Hepatocyte (in vitro differentiated cells): Measurements from ENCODE around the gene FSHB. TPM values are rescaled to one million over a fixed set of nuclear protein-coding genes. Genes with fewer than 3 reads are reported as not detected.
"Not testable (repeated sequence)": the region's sequence is repeated elsewhere in the genome, so short reads cannot be mapped to it uniquely, and the experiment has no call there.

ENCODE experiments used
- DNase-seq: peaks from one replicate; pipeline ENCODE4 v3.0.0-alpha.2; 2016; ENCODE audit warnings: low spot score
- H2AFZ ChIP-seq: fragments of 200-600 bp; sonication (generic); 2 replicates; pipeline ENCODE4 v1.6.0; 2016; ENCODE audit warnings: antibody characterized with exemption, mild to moderate bottlenecking
- H3K27ac ChIP-seq: fragments of 200-600 bp; sonication (generic); 2 replicates; pipeline ENCODE4 v1.5.1; 2016; ENCODE audit warnings: mild to moderate bottlenecking
- H3K27me3 ChIP-seq: fragments of 200-600 bp; sonication (generic); 2 replicates; pipeline ENCODE4 v1.6.1; 2016
- H3K36me3 ChIP-seq: fragments of 200-600 bp; sonication (generic); replicated peaks from 2 replicates; pipeline ENCODE4 v1.5.1; 2016; ENCODE audit warnings: low read depth; ENCODE audit not compliant: insufficient read depth
- H3K4me1 ChIP-seq: fragments of 200-600 bp; sonication (generic); 2 replicates; pipeline ENCODE4 v1.5.1; 2016; ENCODE audit warnings: mild to moderate bottlenecking, moderate library complexity; ENCODE audit not compliant: insufficient read depth
- H3K4me2 ChIP-seq: fragments of 200-600 bp; sonication (generic); 2 replicates; pipeline ENCODE4 v1.6.0; 2016
- H3K4me3 ChIP-seq: fragments of 200-600 bp; sonication (generic); 2 replicates; pipeline ENCODE4 v1.5.1; 2016; ENCODE audit warnings: mild to moderate bottlenecking
- H3K79me2 ChIP-seq: fragments of 200-600 bp; sonication (generic); 2 replicates; pipeline ENCODE4 v1.6.0; 2017; ENCODE audit warnings: mild to moderate bottlenecking
- H3K9me2 ChIP-seq: fragments of 200-600 bp; sonication (generic); replicated peaks from 2 replicates; pipeline ENCODE4 v1.6.0; 2017; ENCODE audit warnings: mild to moderate bottlenecking; ENCODE audit not compliant: insufficient read depth
- H3K9me3 ChIP-seq: fragments of 200-600 bp; sonication (generic); 2 replicates; pipeline ENCODE4 v1.5.1; 2016; ENCODE audit warnings: low read depth, mild to moderate bottlenecking
- H4K20me1 ChIP-seq: fragments of 200-600 bp; sonication (generic); 2 replicates; pipeline ENCODE4 v1.6.0; 2016; ENCODE audit warnings: mild to moderate bottlenecking; ENCODE audit not compliant: insufficient read depth, poor library complexity, severe bottlenecking
- CTCF ChIP-seq: fragments of 200-600 bp; sonication (generic); IDR thresholded peaks from 2 replicates; pipeline ENCODE4 v1.5.1; 2016; ENCODE audit warnings: antibody characterized with exemption, mild to moderate bottlenecking; ENCODE audit not compliant: poor library complexity
- EZH2 ChIP-seq: fragments of 200-600 bp; sonication (generic); IDR thresholded peaks from 2 replicates; pipeline ENCODE4 v1.6.1; 2016; ENCODE audit warnings: antibody characterized with exemption, mild to moderate bottlenecking, borderline replicate concordance
- EZH2phosphoT487 ChIP-seq: fragments of 200-600 bp; sonication (generic); IDR thresholded peaks from one replicate; pipeline ENCODE4 v1.6.1; 2018; ENCODE audit warnings: antibody characterized with exemption, mild to moderate bottlenecking, low read depth, moderate library complexity; ENCODE audit not compliant: unreplicated experiment, severe bottlenecking
- WGBS: methylation state at CpG from one replicate; pipeline ENCODE4 v1.1.6; 2016; ENCODE audit warnings: low lambda C conversion rate; ENCODE audit errors: missing lambda C conversion rate; 5-methylcytosine and 5-hydroxymethylcytosine counted together
- polyA plus RNA-seq: library from polyadenylated mRNA; unstranded; fragments of >200 nt; fragmentation: Nextera tagmentation; extraction: Ambion mirVana; gene quantifications from 2 replicates; pipeline ENCODE4 v1.2.1, GENCODE V29; 2016
- total RNA-seq: library from RNA; depleted of rRNA; stranded (reverse); fragments of >200 nt; gene quantifications from 2 replicates; pipeline ENCODE4 v1.2.3, GENCODE V29; 2014

Gene FSHB
- total and polyA plus RNA-seq, 2 experiments from 2014 or later = not detected

- Histone ChIP-seq H3K4me1 (no peaks in the 10 kb centered on the region), H3K79me2 (no peaks in the 10 kb centered on the region), H3K4me3 (no peak overlapping the region), H3K27ac (no peak overlapping the region), H3K27me3 (no peaks in the 10 kb centered on the region), H2AFZ (no peak overlapping the region), H3K9me2 (no peaks in the 10 kb centered on the region), H3K36me3 (no peaks in the 10 kb centered on the region), H3K4me2 (no peak overlapping the region), H4K20me1 (no peaks in the 10 kb centered on the region), H3K9me3 (no peaks in the 10 kb centered on the region)
- DNase-seq = no peak
- 61% methylated on average over 1 of the region's 1 CpG for WGBS
- TF ChIP-seq EZH2phosphoT487 = no peak
- no peak for TF ChIP-seq CTCF
- TF ChIP-seq EZH2 = no peak
These were observed 31.0 kb downstream of the FSHB start for GRCh38 chr11:30261821-30262220.

- H4K20me1 ChIP-seq, H3K9me3 ChIP-seq, DNase-seq, H3K79me2 ChIP-seq, H3K27me3 ChIP-seq, H3K4me3 ChIP-seq, H2AFZ ChIP-seq, H3K36me3 ChIP-seq, H3K4me1 ChIP-seq, H3K27ac ChIP-seq, H3K4me2 ChIP-seq, H3K9me2 ChIP-seq: not testable (repeated sequence)
- 93% methylated on average over 9 of the region's 9 CpGs for WGBS
These were observed 37.8 kb downstream of the FSHB start for GRCh38 chr11:30268638-30269037.

- Histone ChIP-seq H3K27ac (no peak overlapping the region), H4K20me1 (no peaks in the 10 kb centered on the region), H3K27me3 (no peaks in the 10 kb centered on the region), H3K4me2 (no peak overlapping the region), H3K4me1 (no peaks in the 10 kb centered on the region), H3K4me3 (no peak overlapping the region), H3K36me3 (no peaks in the 10 kb centered on the region), H3K9me2 (no peaks in the 10 kb centered on the region), H2AFZ (no peak overlapping the region), H3K79me2 (no peaks in the 10 kb centered on the region), H3K9me3 (no peaks in the 10 kb centered on the region)
- DNase-seq = no peak
- TF ChIP-seq EZH2 (no peak), EZH2phosphoT487 (no peak), CTCF (no peak)
These were observed 39.9 kb downstream of the FSHB start for GRCh38 chr11:30270671-30271070.

GRCh38 chr11:30277176-30277575 lies 46.4 kb downstream of the FSHB start:
- no peaks in the 10 kb centered on the region for H3K36me3 ChIP-seq
- no peak overlapping the region for H3K4me2 ChIP-seq
- H3K79me2 ChIP-seq = no peaks in the 10 kb centered on the region
- no peaks in the 10 kb centered on the region for H3K9me3 ChIP-seq
- H3K4me1 ChIP-seq = no peaks in the 10 kb centered on the region
- no peaks in the 10 kb centered on the region for H3K9me2 ChIP-seq
- TF ChIP-seq CTCF (no peak), EZH2phosphoT487 (no peak), EZH2 (no peak)
- H3K27ac ChIP-seq = no peak overlapping the region
- H4K20me1 ChIP-seq = no peaks in the 10 kb centered on the region
- H2AFZ ChIP-seq = no peak overlapping the region
- no peak for DNase-seq
- H3K4me3 ChIP-seq = no peak overlapping the region
- H3K27me3 ChIP-seq = no peaks in the 10 kb centered on the region
